Measurements from ENCODE around the gene PTPRD. TPM values are rescaled to one million over a fixed set of nuclear protein-coding genes. Genes with fewer than 3 reads are reported as not detected.

Gene PTPRD
- total RNA-seq, 2 experiments from 2014 or later = 0.03 TPM; not detected in 1

- CTCF ChIA-PET (ENCODE audit: unreplicated experiment) = no interaction called here
- no peaks in the 10 kb centered on the region for H3K36me3 ChIP-seq (ENCODE audit: insufficient read depth, low read length)
- no peak overlapping the region for H3K27ac ChIP-seq (ENCODE audit: low read depth, low read length, poor library complexity, severe bottlenecking)
- no peaks in the 10 kb centered on the region for H3K4me1 ChIP-seq (ENCODE audit: insufficient read depth, low read length, poor library complexity, severe bottlenecking)
- no peak for TF ChIP-seq CTCF (conservative IDR thresholded peaks at IDR 0.05; ENCODE audit: low read length)
- TF ChIP-seq EZH2phosphoT487 (IDR thresholded peaks at IDR 0.05; ENCODE audit: borderline replicate concordance, low read depth, low read length) = no peak
- BruUV-seq (replicated peaks) = no TSS peak
- H4K20me1 ChIP-seq (ENCODE audit: insufficient read depth, low read length) = no peaks in the 10 kb centered on the region
- H3K79me2 ChIP-seq (ENCODE audit: insufficient read depth, low read depth, low read length) = no peaks in the 10 kb centered on the region
- H3K4me3 ChIP-seq (ENCODE audit: low read depth, low read length, poor library complexity, severe bottlenecking) = no peak overlapping the region
- intact Hi-C loops (cut with micrococcal nuclease; ENCODE audit: unreplicated experiment) = no loop called here
- DNase-seq (ENCODE audit: low spot score) = no peak
- no peaks in the 10 kb centered on the region for H3K9me2 ChIP-seq (ENCODE audit: insufficient read depth, low read length)
- H3K9me3 ChIP-seq (ENCODE audit: low read length) = no peaks in the 10 kb centered on the region
- H2AFZ ChIP-seq (ENCODE audit: low read length) = no peak overlapping the region
- H3K4me2 ChIP-seq (ENCODE audit: low read length) = no peak overlapping the region
- POLR2A ChIA-PET = no interaction called here
Measured at GRCh38 chr9:8864545-8864896, 1748.3 kb downstream of the PTPRD start.

GRCh38 chr9:8863886-8864544 lies 1748.8 kb downstream of the PTPRD start:
- Histone ChIP-seq H3K4me3 (ENCODE audit: low read depth, low read length, poor library complexity, severe bottlenecking) (no peak overlapping the region), H4K20me1 (ENCODE audit: insufficient read depth, low read length) (no peaks in the 10 kb centered on the region), H3K27ac (ENCODE audit: low read depth, low read length, poor library complexity, severe bottlenecking) (no peak overlapping the region), H3K79me2 (ENCODE audit: insufficient read depth, low read depth, low read length) (no peaks in the 10 kb centered on the region), H3K4me2 (ENCODE audit: low read length) (no peak overlapping the region), H3K9me3 (ENCODE audit: low read length) (no peaks in the 10 kb centered on the region), H2AFZ (ENCODE audit: low read length) (no peak overlapping the region), H3K9me2 (ENCODE audit: insufficient read depth, low read length) (no peaks in the 10 kb centered on the region), H3K36me3 (ENCODE audit: insufficient read depth, low read length) (no peaks in the 10 kb centered on the region), H3K4me1 (ENCODE audit: insufficient read depth, low read length, poor library complexity, severe bottlenecking) (no peaks in the 10 kb centered on the region)
- CTCF ChIA-PET (ENCODE audit: unreplicated experiment) = no interaction called here
- POLR2A ChIA-PET = interaction anchor here (0.7 kb wide), 1 partner anchor 152 kb away, joined by 3 read pairs; no protein-coding TSS in a partner anchor
- no peak for TF ChIP-seq EZH2phosphoT487 (IDR thresholded peaks at IDR 0.05; ENCODE audit: borderline replicate concordance, low read depth, low read length)
- no peak for TF ChIP-seq CTCF (conservative IDR thresholded peaks at IDR 0.05; ENCODE audit: low read length)
- intact Hi-C loops (cut with micrococcal nuclease; ENCODE audit: unreplicated experiment) = no loop called here
- no TSS peak for BruUV-seq (replicated peaks)
- no peak for DNase-seq (ENCODE audit: low spot score)

GRCh38 chr9:8863069-8863468 lies 1749.7 kb downstream of the PTPRD start:
- Histone ChIP-seq H4K20me1 (ENCODE audit: insufficient read depth, low read length) (no peaks in the 10 kb centered on the region), H3K9me3 (ENCODE audit: low read length) (no peaks in the 10 kb centered on the region), H3K4me1 (ENCODE audit: insufficient read depth, low read length, poor library complexity, severe bottlenecking) (no peaks in the 10 kb centered on the region), H3K79me2 (ENCODE audit: insufficient read depth, low read depth, low read length) (no peaks in the 10 kb centered on the region), H3K4me3 (ENCODE audit: low read depth, low read length, poor library complexity, severe bottlenecking) (no peak overlapping the region), H3K36me3 (ENCODE audit: insufficient read depth, low read length) (no peaks in the 10 kb centered on the region), H3K27ac (ENCODE audit: low read depth, low read length, poor library complexity, severe bottlenecking) (no peak overlapping the region), H2AFZ (ENCODE audit: low read length) (no peak overlapping the region), H3K4me2 (ENCODE audit: low read length) (no peak overlapping the region), H3K9me2 (ENCODE audit: insufficient read depth, low read length) (no peaks in the 10 kb centered on the region)
- no peak for TF ChIP-seq CTCF (conservative IDR thresholded peaks at IDR 0.05; ENCODE audit: low read length)
- no peak for TF ChIP-seq EZH2phosphoT487 (IDR thresholded peaks at IDR 0.05; ENCODE audit: borderline replicate concordance, low read depth, low read length)
- no TSS peak for BruUV-seq (replicated peaks)
- ChIA-PET CTCF (ENCODE audit: unreplicated experiment) (no interaction called here), POLR2A (interaction anchor here (0.6 kb wide), 1 partner anchor 12 kb away, joined by 3 read pairs; no protein-coding TSS in a partner anchor)
- intact Hi-C loops (cut with micrococcal nuclease; ENCODE audit: unreplicated experiment) = no loop called here
- no peak for DNase-seq (ENCODE audit: low spot score)

All from OCI-LY7 (cell line).